ENCODE measurements around the gene UNK.

Gene UNK

DNA sequence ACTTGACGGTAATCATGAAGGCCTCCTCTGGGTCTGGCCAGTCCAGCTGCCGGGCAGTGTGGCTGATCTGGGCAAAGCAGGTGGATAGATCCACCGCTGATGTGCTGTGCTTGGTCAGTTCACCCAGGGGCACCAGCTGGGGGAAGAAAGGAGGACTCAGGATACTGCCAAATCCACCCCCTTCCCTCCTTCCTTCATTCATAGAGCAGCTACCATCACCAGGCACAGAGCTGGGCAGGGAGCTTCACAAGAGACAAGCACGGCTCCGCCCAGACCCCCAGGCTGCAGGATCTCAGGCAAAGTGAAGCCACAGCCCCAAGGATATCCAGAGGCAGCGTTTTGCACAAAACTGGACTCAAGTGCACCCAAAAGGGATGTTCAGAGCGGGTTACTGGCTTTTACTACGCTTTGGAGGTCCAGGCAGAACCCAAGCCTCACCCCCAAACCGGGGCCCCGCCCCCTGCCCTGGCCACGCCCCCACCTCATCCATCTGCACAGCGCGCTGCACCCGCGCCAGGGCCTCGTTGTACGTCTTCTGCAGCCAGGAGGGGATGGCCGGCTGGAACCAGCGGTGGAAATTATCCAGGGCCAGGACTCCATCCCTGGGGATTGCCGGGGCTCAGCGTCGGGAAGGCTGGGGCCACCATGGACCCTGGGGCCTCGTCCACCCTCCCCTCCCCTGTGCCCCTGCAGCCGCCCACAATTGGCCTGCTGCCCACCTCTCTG is 50.5 kb downstream of the UNK start:
- H3K4me3 ChIP-seq (ENCODE audit: low read depth, low read length): no peak overlapping the region

GRCh38 chr17:75835654-75835987 is 51.0 kb downstream of the UNK start:
- TF ChIP-seq CTCF (IDR thresholded peaks at IDR 0.05; ENCODE audit: low read depth, low read length): no peak
- H3K4me3 ChIP-seq (ENCODE audit: low read depth, low read length): no peak overlapping the region

More for the DNA sequence above, 50.5 kb downstream of the UNK start:
- no peak for TF ChIP-seq CTCF (IDR thresholded peaks at IDR 0.05; ENCODE audit: low read depth, low read length)

DNA sequence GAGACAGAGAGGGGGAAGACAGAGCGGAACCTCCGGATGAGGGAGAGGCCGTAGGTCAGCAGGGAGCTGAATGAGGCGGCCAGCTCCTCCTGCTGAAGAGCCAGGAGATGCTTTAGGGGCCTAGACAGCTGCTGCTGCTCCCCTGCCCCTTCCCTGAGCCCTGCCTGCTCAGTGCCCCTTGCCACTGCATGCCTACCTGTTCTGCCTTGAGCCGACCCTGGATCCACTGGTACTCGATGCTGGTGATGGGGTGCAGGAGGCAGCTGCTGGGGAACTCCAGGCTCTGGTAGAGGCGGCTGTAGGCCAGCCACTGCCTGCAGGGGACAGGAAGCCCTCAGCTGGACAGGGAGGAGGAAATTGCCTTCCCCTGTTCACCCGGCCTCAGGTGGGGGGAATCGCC is 52.0 kb downstream of the UNK start:
- no peak for TF ChIP-seq CTCF (IDR thresholded peaks at IDR 0.05; ENCODE audit: low read depth, low read length)
- no peak overlapping the region for H3K4me3 ChIP-seq (ENCODE audit: low read depth, low read length)

GRCh38 chr17:75837899-75838298 is 53.3 kb downstream of the UNK start:
- TF ChIP-seq CTCF (IDR thresholded peaks at IDR 0.05; ENCODE audit: low read depth, low read length): no peak
- no peak overlapping the region for H3K4me3 ChIP-seq (ENCODE audit: low read depth, low read length)

GRCh38 chr17:75838410-75838809 is 53.8 kb downstream of the UNK start:
- TF ChIP-seq CTCF (IDR thresholded peaks at IDR 0.05; ENCODE audit: low read depth, low read length): no peak
- H3K4me3 ChIP-seq (ENCODE audit: low read depth, low read length): no peak overlapping the region

- TF ChIP-seq CTCF (IDR thresholded peaks at IDR 0.05; ENCODE audit: low read depth, low read length): no peak
These were observed 55.6 kb downstream of the UNK start for GRCh38 chr17:75839942-75840798.

GRCh38 chr17:75840799-75841164 is 56.2 kb downstream of the UNK start:
- no peak for TF ChIP-seq CTCF (IDR thresholded peaks at IDR 0.05; ENCODE audit: low read depth, low read length)
- H3K4me3 ChIP-seq (ENCODE audit: low read depth, low read length): no peak overlapping the region

More at GRCh38 chr17:75839942-75840798, 55.6 kb downstream of the UNK start:
- H3K4me3 ChIP-seq (ENCODE audit: low read depth, low read length): no peak overlapping the region

Measured in WI38 (cell line).